SK-N-SH treated with all-trans-retinoic acid at 6 μM for 48 hours (cell line): ENCODE data around the gene PLPP3.

Experiments used
- ARNTL ChIP-seq: fragments of 450-650 bp; formaldehyde crosslinking; IDR thresholded peaks from 2 replicates; pipeline ENCODE4 v1.5.0; 2020; ENCODE audit warnings: low read depth, mild to moderate bottlenecking, moderate library complexity, borderline replicate concordance
- RARB ChIP-seq: fragments of 250-450 bp; sonication (Bioruptor Pico); IDR thresholded peaks from 2 replicates; pipeline ENCODE4 v1.8.0; 2021; ENCODE audit warnings: mild to moderate bottlenecking, moderate library complexity
- SNAI2 ChIP-seq: fragments of 250-450 bp; sonication (Bioruptor Pico); IDR thresholded peaks from 2 replicates; pipeline ENCODE4 v1.5.0; 2020; ENCODE audit warnings: mild to moderate bottlenecking, moderate library complexity
- TOX ChIP-seq: fragments of 250-450 bp; sonication (Bioruptor Pico); IDR thresholded peaks from 2 replicates; pipeline ENCODE4 v1.8.0; 2021; ENCODE audit warnings: mild to moderate bottlenecking, moderate library complexity, borderline replicate concordance
- ZNF565 ChIP-seq: fragments of 450-650 bp; formaldehyde crosslinking; conservative IDR thresholded peaks from 2 replicates; pipeline ENCODE4 v1.5.0; 2020; ENCODE audit warnings: low read depth, mild to moderate bottlenecking, moderate library complexity
- TF ChIP-seq, protein P1 (sequence below): fragments of 250-450 bp; sonication (Bioruptor Pico); IDR thresholded peaks from 2 replicates; pipeline ENCODE4 v1.5.0; 2020; ENCODE audit warnings: mild to moderate bottlenecking, moderate library complexity
- TF ChIP-seq, protein P2 (sequence below): fragments of 250-450 bp; sonication (Bioruptor Pico); IDR thresholded peaks from 2 replicates; pipeline ENCODE4 v1.5.1; 2021; ENCODE audit warnings: mild to moderate bottlenecking, moderate library complexity
- TF ChIP-seq, protein P3 (sequence below): fragments of 250-450 bp; sonication (Bioruptor Pico); IDR thresholded peaks from 2 replicates; pipeline ENCODE4 v1.5.1; 2020; ENCODE audit warnings: low read depth, mild to moderate bottlenecking, moderate library complexity

DNA sequence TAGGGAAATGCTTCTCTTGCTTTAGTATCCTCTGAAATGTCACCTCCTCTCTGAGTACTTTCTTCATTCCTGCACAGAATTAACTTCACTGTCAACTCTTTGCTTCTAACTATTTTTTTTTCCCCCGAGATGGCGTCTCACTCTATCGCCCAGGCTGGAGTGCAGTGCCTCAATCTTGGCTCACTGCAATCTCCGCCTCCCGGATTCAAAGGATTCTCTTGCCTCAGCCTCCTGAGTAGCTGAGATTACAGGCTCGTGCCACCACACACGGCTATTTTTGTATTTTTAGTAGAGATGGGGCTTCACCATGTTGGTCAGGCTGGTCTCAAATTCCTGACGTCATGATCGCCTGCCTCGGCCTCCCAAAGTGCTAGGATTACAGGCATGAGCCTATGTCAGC is 1.4 kb upstream of the PLPP3 start:
- no peak for TF ChIP-seq ZNF565 (CRISPR knock-in tag)
- TF ChIP-seq, protein P1, sequence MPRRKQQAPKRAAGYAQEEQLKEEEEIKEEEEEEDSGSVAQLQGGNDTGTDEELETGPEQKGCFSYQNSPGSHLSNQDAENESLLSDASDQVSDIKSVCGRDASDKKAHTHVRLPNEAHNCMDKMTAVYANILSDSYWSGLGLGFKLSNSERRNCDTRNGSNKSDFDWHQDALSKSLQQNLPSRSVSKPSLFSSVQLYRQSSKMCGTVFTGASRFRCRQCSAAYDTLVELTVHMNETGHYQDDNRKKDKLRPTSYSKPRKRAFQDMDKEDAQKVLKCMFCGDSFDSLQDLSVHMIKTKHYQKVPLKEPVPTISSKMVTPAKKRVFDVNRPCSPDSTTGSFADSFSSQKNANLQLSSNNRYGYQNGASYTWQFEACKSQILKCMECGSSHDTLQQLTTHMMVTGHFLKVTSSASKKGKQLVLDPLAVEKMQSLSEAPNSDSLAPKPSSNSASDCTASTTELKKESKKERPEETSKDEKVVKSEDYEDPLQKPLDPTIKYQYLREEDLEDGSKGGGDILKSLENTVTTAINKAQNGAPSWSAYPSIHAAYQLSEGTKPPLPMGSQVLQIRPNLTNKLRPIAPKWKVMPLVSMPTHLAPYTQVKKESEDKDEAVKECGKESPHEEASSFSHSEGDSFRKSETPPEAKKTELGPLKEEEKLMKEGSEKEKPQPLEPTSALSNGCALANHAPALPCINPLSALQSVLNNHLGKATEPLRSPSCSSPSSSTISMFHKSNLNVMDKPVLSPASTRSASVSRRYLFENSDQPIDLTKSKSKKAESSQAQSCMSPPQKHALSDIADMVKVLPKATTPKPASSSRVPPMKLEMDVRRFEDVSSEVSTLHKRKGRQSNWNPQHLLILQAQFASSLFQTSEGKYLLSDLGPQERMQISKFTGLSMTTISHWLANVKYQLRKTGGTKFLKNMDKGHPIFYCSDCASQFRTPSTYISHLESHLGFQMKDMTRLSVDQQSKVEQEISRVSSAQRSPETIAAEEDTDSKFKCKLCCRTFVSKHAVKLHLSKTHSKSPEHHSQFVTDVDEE = no peak
- no peak for TF ChIP-seq TOX (CRISPR knock-in tag)
- TF ChIP-seq, protein P2, sequence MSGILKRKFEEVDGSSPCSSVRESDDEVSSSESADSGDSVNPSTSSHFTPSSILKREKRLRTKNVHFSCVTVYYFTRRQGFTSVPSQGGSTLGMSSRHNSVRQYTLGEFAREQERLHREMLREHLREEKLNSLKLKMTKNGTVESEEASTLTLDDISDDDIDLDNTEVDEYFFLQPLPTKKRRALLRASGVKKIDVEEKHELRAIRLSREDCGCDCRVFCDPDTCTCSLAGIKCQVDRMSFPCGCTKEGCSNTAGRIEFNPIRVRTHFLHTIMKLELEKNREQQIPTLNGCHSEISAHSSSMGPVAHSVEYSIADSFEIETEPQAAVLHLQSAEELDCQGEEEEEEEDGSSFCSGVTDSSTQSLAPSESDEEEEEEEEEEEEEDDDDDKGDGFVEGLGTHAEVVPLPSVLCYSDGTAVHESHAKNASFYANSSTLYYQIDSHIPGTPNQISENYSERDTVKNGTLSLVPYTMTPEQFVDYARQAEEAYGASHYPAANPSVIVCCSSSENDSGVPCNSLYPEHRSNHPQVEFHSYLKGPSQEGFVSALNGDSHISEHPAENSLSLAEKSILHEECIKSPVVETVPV (CRISPR knock-in tag) = no peak
- no peak for TF ChIP-seq SNAI2 (CRISPR knock-in tag)
- TF ChIP-seq RARB (CRISPR knock-in tag) = no peak
- TF ChIP-seq, protein P3, sequence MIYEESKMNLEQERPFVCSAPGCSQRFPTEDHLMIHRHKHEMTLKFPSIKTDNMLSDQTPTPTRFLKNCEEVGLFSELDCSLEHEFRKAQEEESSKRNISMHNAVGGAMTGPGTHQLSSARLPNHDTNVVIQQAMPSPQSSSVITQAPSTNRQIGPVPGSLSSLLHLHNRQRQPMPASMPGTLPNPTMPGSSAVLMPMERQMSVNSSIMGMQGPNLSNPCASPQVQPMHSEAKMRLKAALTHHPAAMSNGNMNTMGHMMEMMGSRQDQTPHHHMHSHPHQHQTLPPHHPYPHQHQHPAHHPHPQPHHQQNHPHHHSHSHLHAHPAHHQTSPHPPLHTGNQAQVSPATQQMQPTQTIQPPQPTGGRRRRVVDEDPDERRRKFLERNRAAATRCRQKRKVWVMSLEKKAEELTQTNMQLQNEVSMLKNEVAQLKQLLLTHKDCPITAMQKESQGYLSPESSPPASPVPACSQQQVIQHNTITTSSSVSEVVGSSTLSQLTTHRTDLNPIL (CRISPR knock-in tag) = no peak
- no peak for TF ChIP-seq ARNTL (CRISPR knock-in tag)
